Thyroid gland (tissue), 4 donors: ENCODE measurements around the gene PSMD11.

Experiments used
- CTCF ChIP-seq, 6 experiments: fragments of 200-600 bp in 3 of 6; fragments of 450-650 bp in 3 of 6; sonication (generic) in 3 of 6; IDR thresholded peaks; one replicate each; pipeline ENCODE4 v1.5.1; 2016 to 2019; ENCODE audit warnings: antibody characterized with exemption in 6 of 6, mild to moderate bottlenecking in 2 of 6, inconsistent platforms in 1 of 6, moderate library complexity in 1 of 6
- POLR2A ChIP-seq, 2 donors: fragments of 450-650 bp; IDR thresholded peaks; one replicate each; pipeline ENCODE4 v1.6.1; 2017; ENCODE audit warnings: antibody characterized with exemption in 2 of 2, mild to moderate bottlenecking in 2 of 2, moderate library complexity in 1 of 2

GRCh38 chr17:32446949-32447348 is 2.6 kb downstream of the PSMD11 start:
- no peak for TF ChIP-seq POLR2A (IDR thresholded peaks at IDR 0.05)
- no peak for TF ChIP-seq CTCF (IDR thresholded peaks at IDR 0.05)
